ENCODE results near the gene CRYGS.
"Not testable (repeated sequence)": the region's sequence is repeated elsewhere in the genome, so short reads cannot be mapped to it uniquely, and the experiment has no call there.

Gene CRYGS

GRCh38 chr3:186506857-186507256, 37.3 kb downstream of the CRYGS start:
- Mint-ChIP-seq H3K4me1 (peaks cover 4% of the 10 kb centered on the region), H3K4me3 (no peak overlapping the region), H3K27ac (no peak overlapping the region), H3K9me3 (no peaks in the 10 kb centered on the region), H3K36me3 (no peaks in the 10 kb centered on the region), H3K27me3 (peaks cover 13% of the 10 kb centered on the region)
- CTCF ChIA-PET = no interaction called here
- DNase-seq = no peak

- CTCF ChIA-PET = no interaction called here
These were observed 37.9 kb downstream of the CRYGS start for GRCh38 chr3:186506191-186506739.

GRCh38 chr3:186502966-186503712, 41.0 kb downstream of the CRYGS start:
- Mint-ChIP-seq H3K4me3 (no peak overlapping the region), H3K9me3 (no peaks in the 10 kb centered on the region), H3K4me1 (peaks cover 4% of the 10 kb centered on the region), H3K27ac (no peak overlapping the region), H3K36me3 (no peaks in the 10 kb centered on the region), H3K27me3 (peaks cover 18% of the 10 kb centered on the region)
- DNase-seq = no peak
- CTCF ChIA-PET = interaction anchor here (0.6 to 1.3 kb wide), 3 partner anchors 15 to 1655 kb away, joined by 3 to 5 read pairs (median 3); no protein-coding TSS in a partner anchor

More at GRCh38 chr3:186506191-186506739, 37.9 kb downstream of the CRYGS start:
- no peak for DNase-seq
- H3K4me1 Mint-ChIP-seq = peaks cover 4% of the 10 kb centered on the region
- H3K9me3 Mint-ChIP-seq = no peaks in the 10 kb centered on the region
- no peak overlapping the region for H3K4me3 Mint-ChIP-seq
- H3K36me3 Mint-ChIP-seq = no peaks in the 10 kb centered on the region
- H3K27me3 Mint-ChIP-seq = peaks cover 18% of the 10 kb centered on the region
- no peak overlapping the region for H3K27ac Mint-ChIP-seq

- Mint-ChIP-seq H3K4me1 (peaks cover 4% of the 10 kb centered on the region), H3K27ac (no peak overlapping the region), H3K9me3 (no peaks in the 10 kb centered on the region), H3K27me3 (peaks cover 18% of the 10 kb centered on the region), H3K36me3 (no peaks in the 10 kb centered on the region), H3K4me3 (no peak overlapping the region)
- CTCF ChIA-PET = interaction anchor here (1.3 kb wide), 2 partner anchors 16 to 38 kb away, joined by 3 to 5 read pairs; no protein-coding TSS in a partner anchor
- DNase-seq = no peak
These were observed 41.8 kb downstream of the CRYGS start for GRCh38 chr3:186502138-186502948.

GRCh38 chr3:186499949-186500348, 44.2 kb downstream of the CRYGS start:
- H3K27me3 Mint-ChIP-seq = peaks cover 18% of the 10 kb centered on the region
- H3K27ac Mint-ChIP-seq, H3K4me1 Mint-ChIP-seq, H3K36me3 Mint-ChIP-seq, DNase-seq, H3K4me3 Mint-ChIP-seq, H3K9me3 Mint-ChIP-seq: not testable (repeated sequence)
- CTCF ChIA-PET = interaction anchor here (0.9 kb wide), 1 partner anchor 241 kb away, joined by 3 read pairs; no protein-coding TSS in a partner anchor

- CTCF ChIA-PET, H3K4me3 Mint-ChIP-seq, DNase-seq, H3K9me3 Mint-ChIP-seq, H3K4me1 Mint-ChIP-seq, H3K27ac Mint-ChIP-seq, H3K36me3 Mint-ChIP-seq: not testable (repeated sequence)
- H3K27me3 Mint-ChIP-seq = peaks cover 18% of the 10 kb centered on the region
These were observed 46.2 kb downstream of the CRYGS start for GRCh38 chr3:186498022-186498421.

GRCh38 chr3:186497608-186498007, 46.6 kb downstream of the CRYGS start:
- Mint-ChIP-seq H3K27me3 (peaks cover 16% of the 10 kb centered on the region), H3K36me3 (no peaks in the 10 kb centered on the region), H3K4me1 (no peaks in the 10 kb centered on the region), H3K9me3 (no peaks in the 10 kb centered on the region), H3K27ac (no peak overlapping the region), H3K4me3 (no peak overlapping the region)
- no peak for DNase-seq
- CTCF ChIA-PET = no interaction called here

GRCh38 chr3:186496635-186497034, 47.5 kb downstream of the CRYGS start:
- Mint-ChIP-seq H3K27me3 (peaks cover 11% of the 10 kb centered on the region), H3K9me3 (no peaks in the 10 kb centered on the region), H3K36me3 (no peaks in the 10 kb centered on the region), H3K4me1 (no peaks in the 10 kb centered on the region), H3K4me3 (no peak overlapping the region), H3K27ac (no peak overlapping the region)
- DNase-seq = no peak
- CTCF ChIA-PET = no interaction called here

GRCh38 chr3:186496016-186496415, 48.2 kb downstream of the CRYGS start:
- H3K27me3 Mint-ChIP-seq = peaks cover 6% of the 10 kb centered on the region
- H3K36me3 Mint-ChIP-seq = no peaks in the 10 kb centered on the region
- H3K9me3 Mint-ChIP-seq = no peaks in the 10 kb centered on the region
- no peaks in the 10 kb centered on the region for H3K4me1 Mint-ChIP-seq
- CTCF ChIA-PET = no interaction called here
- DNase-seq = no peak
- no peak overlapping the region for H3K4me3 Mint-ChIP-seq
- no peak overlapping the region for H3K27ac Mint-ChIP-seq

- no peak for DNase-seq
- Mint-ChIP-seq H3K4me1 (peaks cover 2% of the 10 kb centered on the region), H3K36me3 (no peaks in the 10 kb centered on the region), H3K9me3 (no peaks in the 10 kb centered on the region), H3K27ac (no peak overlapping the region), H3K4me3 (no peak overlapping the region), H3K27me3 (peaks cover 5% of the 10 kb centered on the region)
- CTCF ChIA-PET = no interaction called here
These were observed 50.5 kb downstream of the CRYGS start for GRCh38 chr3:186493525-186494255.

- H3K4me1 Mint-ChIP-seq = peaks cover 5% of the 10 kb centered on the region
- no peak overlapping the region for H3K27ac Mint-ChIP-seq
- H3K4me3 Mint-ChIP-seq = no peak overlapping the region
- CTCF ChIA-PET = no interaction called here
- H3K36me3 Mint-ChIP-seq = no peaks in the 10 kb centered on the region
- no peaks in the 10 kb centered on the region for H3K9me3 Mint-ChIP-seq
- DNase-seq = no peak
- H3K27me3 Mint-ChIP-seq = peaks cover 5% of the 10 kb centered on the region
These were observed 51.7 kb downstream of the CRYGS start for GRCh38 chr3:186492385-186492984.

- H3K36me3 Mint-ChIP-seq = no peaks in the 10 kb centered on the region
- CTCF ChIA-PET = no interaction called here
- H3K27me3 Mint-ChIP-seq = peaks cover 5% of the 10 kb centered on the region
These were observed 54.7 kb downstream of the CRYGS start for GRCh38 chr3:186489507-186489906.

More at GRCh38 chr3:186489507-186489906, 54.7 kb downstream of the CRYGS start:
- no peak overlapping the region for H3K4me3 Mint-ChIP-seq
- H3K4me1 Mint-ChIP-seq = peaks cover 5% of the 10 kb centered on the region
- no peaks in the 10 kb centered on the region for H3K9me3 Mint-ChIP-seq
- H3K27ac Mint-ChIP-seq = no peak overlapping the region
- no peak for DNase-seq

Measured in activated naive CD4-positive, alpha-beta T cell treated with anti-CD3 and anti-CD28 coated beads, Interleukin-2, amount 10 ng/mL, durations not matched to agents 7 days and 5 days (primary cell).